Uterus (tissue), 4 donors: Measurements from ENCODE around the gene PIP5KL1. TPM values are rescaled to one million over a fixed set of nuclear protein-coding genes. Genes with fewer than 3 reads are reported as not detected.

Experiments used
- DNase-seq, 2 donors: peaks; one replicate each; pipeline ENCODE4 v3.0.0-alpha.2; 2019 to 2020
- H3K27ac ChIP-seq, 2 donors: fragments of 200-600 bp; sonication (generic); 1 replicate in 1 of 2; 2 replicates in 1 of 2; pipeline ENCODE4 v1.5.1; 2016 to 2018
- H3K27me3 ChIP-seq, 2 donors: fragments of 200-600 bp; sonication (generic); one replicate each; pipeline ENCODE4 v1.5.1; 2018 to 2019; ENCODE audit warnings: control low read depth in 1 of 2
- H3K36me3 ChIP-seq, 2 donors: fragments of 200-600 bp; sonication (generic); one replicate each; pipeline ENCODE4 v1.5.1; 2019; ENCODE audit warnings: control low read depth in 1 of 2
- H3K4me1 ChIP-seq, 2 donors: fragments of 200-600 bp; sonication (generic); one replicate each; pipeline ENCODE4 v1.5.1; 2018 to 2019; ENCODE audit warnings: control low read depth in 1 of 2
- H3K4me3 ChIP-seq, 2 donors: fragments of 200-600 bp; sonication (generic); 1 replicate in 1 of 2; 2 replicates in 1 of 2; pipeline ENCODE4 v1.5.1; 2018 to 2019; ENCODE audit warnings: mild to moderate bottlenecking in 1 of 2
- H3K9me3 ChIP-seq, 2 donors: fragments of 200-600 bp; sonication (generic); one replicate each; pipeline ENCODE4 v1.5.1; 2019; ENCODE audit warnings: control low read depth in 1 of 2
- CTCF ChIP-seq, 4 experiments: fragments of 200-600 bp in 2 of 4; fragments of 450-650 bp in 2 of 4; sonication (generic) in 2 of 4; IDR thresholded peaks; one replicate each; pipeline ENCODE4 v1.5.1; 2016 to 2019; ENCODE audit warnings: antibody characterized with exemption in 4 of 4, mild to moderate bottlenecking in 2 of 4, moderate library complexity in 1 of 4
- POLR2A ChIP-seq, 2 donors: fragments of 450-650 bp; IDR thresholded peaks; one replicate each; pipeline ENCODE4 v1.6.1; 2016; ENCODE audit warnings: antibody characterized with exemption in 2 of 2, mild to moderate bottlenecking in 1 of 2, moderate library complexity in 1 of 2
- intact Hi-C: fragments of 100-400 bp; cut with DNase I; formaldehyde crosslinking; loops from one replicate; pipeline ENCODE4 v1.15.1; 2023; ENCODE audit warnings: low total_unique reads
- total RNA-seq, 4 donors: library from RNA; depleted of rRNA in 3 of 4; stranded (reverse); fragments of >200 nt in 3 of 4; gene quantifications; one replicate each; pipeline versions ENCODE4 v1.1.0 to v1.2.4, GENCODE V29; 2014 to 2023
- donor health status: DM: yes; HTN: yes; CAD: no.

The PIP5KL1 gene
- total RNA-seq, 4 donors from 2014 or later: 2.9 to 11.3 (median 3.2) TPM; not detected in 1

GRCh38 chr9:127953154-127953553 lies 22.6 kb upstream of the PIP5KL1 start:
- no peak for DNase-seq
- Histone ChIP-seq H3K27ac (no peak overlapping the region), H3K4me1 (peaks cover 6 to 14% of the 10 kb centered on the region in 2 donors), H3K9me3 (no peaks in the 10 kb centered on the region), H3K27me3 (no peaks in the 10 kb centered on the region), H3K36me3 (no peaks in the 10 kb centered on the region), H3K4me3 (no peak overlapping the region)
- TF ChIP-seq CTCF (IDR thresholded peaks at IDR 0.05): no peak
- no peak for TF ChIP-seq POLR2A (IDR thresholded peaks at IDR 0.05)
- intact Hi-C loops: no loop called here

GRCh38 chr9:127950513-127951289 lies 20.1 kb upstream of the PIP5KL1 start:
- intact Hi-C loops: no loop called here
- Histone ChIP-seq H3K27ac (peak overlapping the region; percentile 59 to 67), H3K4me1 (peaks cover 2 to 14% of the 10 kb centered on the region in 2 donors), H3K4me3 (no peak overlapping the region), H3K9me3 (no peaks in the 10 kb centered on the region), H3K27me3 (no peaks in the 10 kb centered on the region), H3K36me3 (no peaks in the 10 kb centered on the region)
- DNase-seq: peak in 1 of 2 donors; percentile 33
- TF ChIP-seq CTCF (IDR thresholded peaks at IDR 0.05) (no peak), POLR2A (IDR thresholded peaks at IDR 0.05) (no peak)

DNA sequence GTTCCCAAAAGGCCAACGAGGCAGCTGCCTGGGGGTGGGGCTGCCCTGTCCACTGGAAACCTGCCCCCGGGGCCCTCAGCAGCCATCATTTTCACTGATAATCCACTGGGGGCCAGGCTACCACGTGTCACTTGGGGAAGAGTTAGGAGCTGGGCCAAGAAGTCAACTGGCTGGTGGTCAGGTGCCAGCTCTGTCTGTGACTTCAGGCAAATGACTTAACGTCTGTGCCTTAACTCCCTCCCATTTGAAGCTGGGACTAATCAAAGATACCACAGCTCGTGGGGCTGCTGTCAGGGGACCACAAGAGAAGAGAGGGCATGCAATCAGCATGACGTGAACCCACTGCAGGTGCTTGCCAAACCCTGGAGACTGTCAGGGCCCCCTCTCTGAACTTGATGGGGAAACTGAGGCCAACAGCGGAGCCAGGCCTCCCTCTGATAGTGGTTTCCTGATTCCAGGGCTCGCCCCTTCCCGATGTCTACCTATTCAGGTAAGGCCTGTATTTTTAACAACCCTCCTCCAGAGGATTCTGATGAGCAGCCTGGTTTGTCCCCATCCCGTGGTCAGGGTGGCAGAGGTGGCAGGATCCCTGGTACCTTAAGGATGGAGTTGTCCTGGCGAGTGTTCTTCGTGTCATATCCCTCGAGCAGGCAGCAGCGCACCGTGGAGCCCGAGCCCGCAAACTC lies 19.4 kb upstream of the PIP5KL1 start:
- Histone ChIP-seq H3K27ac (peak overlapping the region; percentile 59 to 67), H3K9me3 (no peaks in the 10 kb centered on the region), H3K4me3 (no peak overlapping the region), H3K27me3 (no peaks in the 10 kb centered on the region), H3K36me3 (no peaks in the 10 kb centered on the region), H3K4me1 (peaks cover 0 to 10% of the 10 kb centered on the region in 2 donors)
- TF ChIP-seq CTCF (IDR thresholded peaks at IDR 0.05) (no peak), POLR2A (IDR thresholded peaks at IDR 0.05) (no peak)
- no peak for DNase-seq
- intact Hi-C loops: no loop called here

DNA sequence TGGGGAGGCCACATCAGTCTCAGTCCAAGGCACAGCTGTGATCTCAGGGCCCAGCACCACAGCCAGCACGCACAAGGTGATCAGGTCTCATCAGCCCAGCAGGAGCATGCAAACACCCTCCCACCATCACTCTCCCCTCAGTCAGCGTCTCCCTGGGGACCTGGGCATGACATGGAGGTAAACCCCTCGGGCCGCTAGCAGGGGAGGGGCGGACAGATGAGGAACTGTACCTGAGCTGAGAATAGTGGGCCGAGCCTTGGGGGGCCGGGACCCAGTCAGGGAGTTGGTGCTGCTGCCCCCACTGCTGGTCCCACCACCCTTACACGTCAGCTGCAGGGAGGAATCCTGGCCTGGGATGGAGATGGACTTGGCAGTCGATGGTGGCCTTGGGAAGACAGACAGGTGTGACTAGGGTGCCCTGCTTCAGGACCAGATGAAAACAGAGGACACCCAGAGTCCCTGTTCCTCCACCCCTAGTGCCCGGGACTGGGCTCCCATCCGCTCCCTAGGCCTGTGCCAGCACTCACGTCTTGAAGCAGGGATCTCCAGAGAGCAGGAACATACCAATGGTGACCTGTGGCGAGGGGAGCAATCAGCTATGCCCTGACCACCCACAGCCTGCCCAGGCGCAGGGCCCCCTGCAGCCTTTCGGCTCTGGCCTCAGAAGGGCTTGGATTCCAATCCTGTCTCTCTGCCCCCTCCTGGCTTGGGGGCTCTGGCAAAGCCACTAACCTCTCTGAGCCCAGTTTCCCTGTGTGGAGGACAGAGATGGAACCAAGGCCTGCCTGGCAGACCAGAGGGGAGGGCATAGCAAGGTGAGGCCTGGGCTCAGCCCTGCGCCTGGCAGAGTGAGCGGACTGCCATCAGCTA lies 17.5 kb upstream of the PIP5KL1 start:
- H3K4me1 ChIP-seq: no peaks in the 10 kb centered on the region
- H3K36me3 ChIP-seq: no peaks in the 10 kb centered on the region
- H3K4me3 ChIP-seq: no peak overlapping the region
- TF ChIP-seq POLR2A (IDR thresholded peaks at IDR 0.05) (no peak), CTCF (IDR thresholded peaks at IDR 0.05) (no peak)
- H3K27ac ChIP-seq: peak overlapping the region in 1 of 2 donors; percentile 26
- intact Hi-C loops: no loop called here
- H3K27me3 ChIP-seq: no peaks in the 10 kb centered on the region
- no peaks in the 10 kb centered on the region for H3K9me3 ChIP-seq
- DNase-seq: no peak
